Measurements from ENCODE around the gene CCNI.

CCNI gene

DNA sequence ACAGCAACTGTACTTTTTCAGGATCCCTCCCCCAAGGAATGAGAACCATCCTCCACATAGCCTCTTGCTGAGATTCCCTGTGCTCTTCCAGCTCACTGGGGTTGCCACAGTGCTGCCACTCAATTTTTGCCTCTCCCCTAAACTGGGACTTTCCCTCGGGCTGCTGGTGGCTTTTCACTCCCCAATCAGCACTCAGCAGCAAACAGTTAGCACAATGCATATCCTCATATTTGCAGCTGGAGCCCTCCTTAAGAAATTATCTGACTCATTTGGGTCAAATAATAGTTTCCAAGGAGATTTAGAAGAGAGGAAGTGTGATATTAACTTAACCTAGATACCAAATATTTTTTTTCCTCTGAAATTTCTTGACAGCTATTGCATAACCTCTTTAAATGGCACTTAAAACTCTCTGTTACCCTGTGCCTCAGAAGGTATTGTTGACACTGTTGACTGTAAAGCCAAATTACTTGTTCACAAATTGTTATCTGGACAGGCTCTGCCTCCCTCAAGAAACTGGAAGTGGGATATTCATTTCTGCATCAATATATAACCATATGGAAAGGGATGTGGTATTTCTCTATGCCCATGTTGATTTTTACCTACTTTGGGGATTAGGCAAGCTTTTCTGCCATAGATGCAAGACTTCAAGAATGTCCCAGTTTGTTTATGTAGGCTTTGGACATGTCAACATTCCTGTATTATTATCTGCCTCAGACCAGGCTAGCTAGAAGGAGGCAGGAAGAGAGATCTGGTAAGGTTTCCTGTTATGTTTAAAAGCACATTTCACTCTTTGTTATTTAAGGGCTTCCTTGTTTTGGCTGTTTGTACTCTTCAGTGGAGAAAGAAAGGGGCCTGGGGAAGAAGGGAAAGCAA, 68.2 kb downstream of the CCNI start:
- Histone ChIP-seq H3K4me1 (ENCODE audit: control insufficient read depth in 1 of 2, insufficient read depth in 1 of 2, low read depth in 1 of 2, low read length in 1 of 2) (no peaks in the 10 kb centered on the region), H3K27ac (no peak overlapping the region), H3K9me3 (no peaks in the 10 kb centered on the region), H3K4me3 (ENCODE audit: low read depth in 1 of 2, low read length in 1 of 2) (no peak overlapping the region), H3K27me3 (no peaks in the 10 kb centered on the region), H3K36me3 (no peaks in the 10 kb centered on the region)
- TF ChIP-seq, protein P1, sequence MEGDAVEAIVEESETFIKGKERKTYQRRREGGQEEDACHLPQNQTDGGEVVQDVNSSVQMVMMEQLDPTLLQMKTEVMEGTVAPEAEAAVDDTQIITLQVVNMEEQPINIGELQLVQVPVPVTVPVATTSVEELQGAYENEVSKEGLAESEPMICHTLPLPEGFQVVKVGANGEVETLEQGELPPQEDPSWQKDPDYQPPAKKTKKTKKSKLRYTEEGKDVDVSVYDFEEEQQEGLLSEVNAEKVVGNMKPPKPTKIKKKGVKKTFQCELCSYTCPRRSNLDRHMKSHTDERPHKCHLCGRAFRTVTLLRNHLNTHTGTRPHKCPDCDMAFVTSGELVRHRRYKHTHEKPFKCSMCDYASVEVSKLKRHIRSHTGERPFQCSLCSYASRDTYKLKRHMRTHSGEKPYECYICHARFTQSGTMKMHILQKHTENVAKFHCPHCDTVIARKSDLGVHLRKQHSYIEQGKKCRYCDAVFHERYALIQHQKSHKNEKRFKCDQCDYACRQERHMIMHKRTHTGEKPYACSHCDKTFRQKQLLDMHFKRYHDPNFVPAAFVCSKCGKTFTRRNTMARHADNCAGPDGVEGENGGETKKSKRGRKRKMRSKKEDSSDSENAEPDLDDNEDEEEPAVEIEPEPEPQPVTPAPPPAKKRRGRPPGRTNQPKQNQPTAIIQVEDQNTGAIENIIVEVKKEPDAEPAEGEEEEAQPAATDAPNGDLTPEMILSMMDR (IDR thresholded peaks at IDR 0.05) = no peak

DNA sequence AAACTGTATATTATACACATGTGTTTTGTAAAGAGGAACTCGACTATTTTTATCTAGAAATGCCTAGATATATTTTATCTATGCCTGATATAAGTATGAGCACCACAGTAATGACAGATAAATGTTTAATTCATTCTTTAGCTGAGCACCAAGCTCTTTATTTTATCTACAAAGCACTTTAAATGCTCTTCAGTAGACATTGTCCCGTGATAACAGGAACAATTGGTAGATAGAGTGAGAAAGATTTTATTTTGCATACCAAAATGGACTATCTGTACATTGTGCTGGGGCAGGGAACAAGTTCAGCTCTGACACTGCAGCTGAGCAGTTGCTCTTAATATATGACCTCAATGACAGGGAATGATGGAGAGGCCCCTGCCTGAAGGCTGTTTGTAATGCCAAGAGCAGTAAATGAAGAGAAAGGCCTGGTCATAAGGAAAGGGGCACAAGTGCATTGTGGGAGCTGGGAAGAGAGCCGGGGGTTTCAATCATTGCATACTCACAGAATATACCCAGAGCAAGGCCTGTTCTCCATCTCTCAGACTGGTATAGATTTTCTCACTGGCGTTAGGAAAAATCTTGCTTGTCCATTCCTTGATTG, 68.9 kb downstream of the CCNI start:
- TF ChIP-seq, protein P1 (IDR thresholded peaks at IDR 0.05) = no peak
- Histone ChIP-seq H3K27me3 (no peaks in the 10 kb centered on the region), H3K27ac (no peak overlapping the region), H3K4me1 (ENCODE audit: control insufficient read depth in 1 of 2, insufficient read depth in 1 of 2, low read depth in 1 of 2, low read length in 1 of 2) (no peaks in the 10 kb centered on the region), H3K36me3 (no peaks in the 10 kb centered on the region), H3K9me3 (no peaks in the 10 kb centered on the region), H3K4me3 (ENCODE audit: low read depth in 1 of 2, low read length in 1 of 2) (no peak overlapping the region)

DNA sequence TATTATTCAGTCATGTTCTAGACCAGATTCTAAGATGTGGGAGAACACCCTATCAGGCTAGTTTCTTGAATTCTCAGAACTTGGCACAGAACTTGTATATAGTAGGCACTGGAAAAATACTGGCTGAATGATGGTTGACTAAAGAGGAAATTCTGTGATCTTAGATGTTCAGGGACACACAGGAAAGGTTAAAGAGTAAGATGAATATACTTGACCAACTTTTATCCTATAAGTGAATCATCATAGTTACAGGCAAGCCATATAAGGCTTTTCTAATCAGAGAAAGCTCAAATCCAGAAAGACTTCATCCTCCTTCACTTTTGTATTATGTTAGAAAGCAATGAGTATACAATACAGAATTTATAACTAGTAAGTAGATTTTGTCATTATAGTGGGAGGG, 72.4 kb downstream of the CCNI start:
- TF ChIP-seq, protein P1 (IDR thresholded peaks at IDR 0.05) = no peak
- H3K9me3 ChIP-seq = no peaks in the 10 kb centered on the region
- H3K4me1 ChIP-seq (ENCODE audit: control insufficient read depth in 1 of 2, insufficient read depth in 1 of 2, low read depth in 1 of 2, low read length in 1 of 2) = no peaks in the 10 kb centered on the region
- no peak overlapping the region for H3K4me3 ChIP-seq (ENCODE audit: low read depth in 1 of 2, low read length in 1 of 2)
- H3K27me3 ChIP-seq = no peaks in the 10 kb centered on the region
- no peak overlapping the region for H3K27ac ChIP-seq
- H3K36me3 ChIP-seq = no peaks in the 10 kb centered on the region

DNA sequence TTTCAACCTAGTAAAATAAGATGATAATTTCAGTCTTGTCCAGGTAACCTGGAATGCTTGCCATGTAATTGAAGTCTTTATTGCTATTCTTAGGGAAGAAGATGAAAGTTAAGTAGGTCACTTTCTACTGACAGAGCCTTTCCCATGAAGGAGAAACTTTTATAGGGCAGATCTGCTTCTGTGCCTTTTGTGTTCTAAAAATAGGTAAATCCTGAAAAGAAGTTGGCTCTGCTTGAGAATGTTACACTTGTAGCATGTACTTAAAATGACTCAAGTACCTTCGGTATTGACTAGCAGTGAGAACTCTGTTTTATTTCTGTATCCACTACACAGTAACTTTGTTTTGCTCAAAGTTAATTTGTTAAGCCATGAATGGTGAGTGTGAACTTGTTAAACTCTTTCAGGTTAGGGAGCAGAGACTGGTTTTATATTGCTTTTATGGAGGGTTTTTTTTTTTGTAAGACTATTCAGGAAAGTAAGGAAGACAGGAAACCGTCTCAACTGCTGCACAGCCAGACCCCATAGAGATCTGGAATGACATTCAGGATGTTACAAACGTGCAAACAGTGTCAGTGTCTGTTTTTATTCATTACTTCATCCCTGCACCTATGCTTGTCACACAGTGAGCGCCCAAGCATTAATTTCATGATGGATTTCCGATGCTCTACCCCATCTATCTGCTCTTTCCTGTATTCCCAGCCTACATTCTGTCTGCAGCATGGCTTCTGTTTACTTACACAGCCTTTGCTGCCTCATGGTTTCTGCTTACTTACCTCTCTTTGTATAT, 73.3 kb downstream of the CCNI start:
- Histone ChIP-seq H3K27ac (no peak overlapping the region), H3K27me3 (no peaks in the 10 kb centered on the region), H3K4me1 (ENCODE audit: control insufficient read depth in 1 of 2, insufficient read depth in 1 of 2, low read depth in 1 of 2, low read length in 1 of 2) (no peaks in the 10 kb centered on the region), H3K4me3 (ENCODE audit: low read depth in 1 of 2, low read length in 1 of 2) (no peak overlapping the region), H3K36me3 (no peaks in the 10 kb centered on the region), H3K9me3 (no peaks in the 10 kb centered on the region)
- TF ChIP-seq, protein P1 (IDR thresholded peaks at IDR 0.05) = no peak

DNA sequence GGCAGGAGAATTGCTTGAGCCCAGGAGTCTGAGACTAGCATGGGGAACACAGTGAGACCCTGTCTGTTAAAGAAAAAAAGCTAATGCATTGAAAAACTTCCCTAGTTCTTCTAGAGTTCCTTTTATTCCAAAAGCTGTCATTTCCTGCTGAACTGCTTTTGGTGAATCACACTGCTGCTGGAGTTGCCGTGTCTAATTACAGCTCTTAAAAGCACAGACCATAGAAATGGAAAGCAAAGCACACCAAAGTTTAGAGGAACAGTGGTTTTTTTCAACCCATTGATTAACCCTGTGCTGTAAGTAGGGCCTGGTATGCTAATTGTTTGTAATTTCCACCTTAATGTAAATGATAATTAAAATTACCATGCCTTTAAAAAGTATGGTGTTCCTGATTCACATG, 73.9 kb downstream of the CCNI start:
- H3K36me3 ChIP-seq = no peaks in the 10 kb centered on the region
- H3K27me3 ChIP-seq = no peaks in the 10 kb centered on the region
- TF ChIP-seq, protein P1 (IDR thresholded peaks at IDR 0.05) = no peak
- H3K9me3 ChIP-seq = no peaks in the 10 kb centered on the region
- H3K4me1 ChIP-seq (ENCODE audit: control insufficient read depth in 1 of 2, insufficient read depth in 1 of 2, low read depth in 1 of 2, low read length in 1 of 2) = no peaks in the 10 kb centered on the region
- no peak overlapping the region for H3K27ac ChIP-seq
- H3K4me3 ChIP-seq (ENCODE audit: low read depth in 1 of 2, low read length in 1 of 2) = no peak overlapping the region

Measured in neutrophil (primary cell).